BE2C (cell line): ENCODE measurements around the gene XPC.

ENCODE experiments used
- DNase-seq: peaks from one replicate; pipeline ENCODE4 v3.0.0-alpha.2; 2020
- H3K27me3 ChIP-seq: fragments of 250-450 bp; sonication (Bioruptor Pico); 2 replicates; pipeline ENCODE4 v1.5.1; 2020; ENCODE audit warnings: mild to moderate bottlenecking
- H3K36me3 ChIP-seq: fragments of 250-450 bp; sonication (Bioruptor Pico); 2 replicates; pipeline ENCODE4 v1.5.1; 2020; ENCODE audit warnings: mild to moderate bottlenecking
- H3K4me1 ChIP-seq: fragments of 250-450 bp; sonication (Bioruptor Pico); 2 replicates; pipeline ENCODE4 v1.5.1; 2020
- H3K4me3 ChIP-seq: 2 replicates; pipeline ENCODE4 v1.5.1; 2011; ENCODE audit warnings: low read depth, low read length
- H3K9me3 ChIP-seq: fragments of 250-450 bp; sonication (Bioruptor Pico); 2 replicates; pipeline ENCODE4 v1.5.1; 2020
- CTCF ChIP-seq: IDR thresholded peaks from 2 replicates; pipeline ENCODE4 v1.5.1; 2012; ENCODE audit warnings: mild to moderate bottlenecking, low read depth, low read length

XPC gene

DNA sequence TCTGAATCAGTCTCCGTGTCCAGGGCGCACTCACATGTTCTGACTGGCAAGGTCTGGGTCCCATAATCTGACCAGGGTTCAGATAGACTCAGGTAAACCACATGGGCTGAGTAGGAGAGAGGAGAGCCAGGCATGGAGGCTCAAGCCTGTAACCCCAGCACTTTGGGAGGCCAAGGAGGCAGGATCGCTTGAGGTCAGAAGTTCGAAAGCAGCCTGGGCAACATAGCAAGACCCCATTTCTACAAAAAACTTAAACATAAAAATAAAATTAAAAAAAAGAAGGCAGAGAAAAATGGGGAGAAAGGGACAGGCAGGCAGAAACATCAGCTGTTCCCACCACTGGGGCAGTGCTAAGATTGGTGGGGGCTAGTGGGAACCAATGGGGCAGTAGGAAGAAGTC, 48.2 kb downstream of the XPC start:
- DNase-seq, result no peak
- Histone ChIP-seq H3K36me3 (peaks cover 23% of the 10 kb centered on the region), H3K4me1 (no peaks in the 10 kb centered on the region), H3K9me3 (no peaks in the 10 kb centered on the region), H3K4me3 (no peak overlapping the region), H3K27me3 (no peaks in the 10 kb centered on the region)
- TF ChIP-seq CTCF, result no peak

DNA sequence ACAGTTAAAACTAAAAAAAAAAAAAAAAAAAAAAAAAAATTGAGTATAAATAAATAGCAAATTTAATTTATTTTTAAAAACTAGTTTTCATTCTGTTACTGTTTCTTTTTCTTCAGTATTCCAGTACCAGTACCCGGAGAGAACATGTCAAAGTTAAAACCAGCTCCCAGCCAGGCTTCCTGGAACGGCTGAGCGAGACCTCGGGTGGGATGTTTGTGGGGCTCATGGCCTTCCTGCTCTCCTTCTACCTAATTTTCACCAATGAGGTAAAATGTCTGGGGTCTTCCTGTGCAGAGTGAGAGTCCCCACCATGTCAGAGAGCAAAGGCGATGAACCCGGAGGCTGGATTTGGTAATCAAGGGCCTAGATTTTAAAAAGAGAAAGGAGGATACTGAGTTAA, 49.1 kb downstream of the XPC start:
- no peak for TF ChIP-seq CTCF
- no peak for DNase-seq
- no peaks in the 10 kb centered on the region for H3K9me3 ChIP-seq
- no peaks in the 10 kb centered on the region for H3K4me1 ChIP-seq
- H3K27me3 ChIP-seq, result no peaks in the 10 kb centered on the region
- H3K4me3 ChIP-seq, result no peak overlapping the region
- peaks cover 23% of the 10 kb centered on the region for H3K36me3 ChIP-seq

GRCh38 chr3:14128724-14129123, 49.7 kb downstream of the XPC start:
- DNase-seq, result no peak
- Histone ChIP-seq H3K4me3 (no peak overlapping the region), H3K4me1 (no peaks in the 10 kb centered on the region), H3K9me3 (no peaks in the 10 kb centered on the region), H3K36me3 (peaks cover 23% of the 10 kb centered on the region), H3K27me3 (no peaks in the 10 kb centered on the region)
- TF ChIP-seq CTCF, result no peak

- TF ChIP-seq CTCF, result no peak
- Histone ChIP-seq H3K27me3 (no peaks in the 10 kb centered on the region), H3K4me3 (no peak overlapping the region), H3K4me1 (no peaks in the 10 kb centered on the region), H3K9me3 (no peaks in the 10 kb centered on the region), H3K36me3 (peaks cover 23% of the 10 kb centered on the region)
- DNase-seq, result no peak
These were observed 50.8 kb downstream of the XPC start for GRCh38 chr3:14127516-14128161.

DNA sequence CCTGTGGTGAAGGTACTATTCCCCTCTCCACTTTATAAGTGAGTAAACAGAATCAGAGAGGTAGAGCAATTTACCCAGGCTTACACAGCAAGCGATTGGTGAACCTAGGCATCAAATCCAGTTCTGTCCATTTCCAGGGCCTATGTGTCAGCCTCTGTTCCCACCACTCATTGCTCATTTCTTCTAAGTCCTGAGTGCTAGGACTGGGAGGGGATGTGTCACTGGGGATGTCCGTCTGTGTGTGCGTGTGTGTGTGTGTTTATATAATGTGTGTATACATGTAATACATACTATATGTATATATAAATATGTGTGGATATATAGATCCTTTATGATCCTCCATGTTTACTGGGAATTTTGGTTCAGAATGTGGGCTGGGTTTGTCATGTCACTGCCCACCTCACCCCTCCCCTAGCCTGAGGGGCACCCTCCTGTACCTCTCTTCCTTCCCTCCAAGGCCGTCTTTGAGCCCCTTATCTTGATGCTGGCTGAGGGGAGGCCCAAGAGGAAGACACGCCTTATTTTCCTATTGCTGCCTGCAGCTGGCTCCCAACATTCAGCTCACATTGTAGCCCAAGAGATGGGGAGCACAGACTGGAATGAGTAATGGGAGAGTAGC, 51.4 kb downstream of the XPC start:
- H3K4me3 ChIP-seq, result no peak overlapping the region
- H3K9me3 ChIP-seq, result no peaks in the 10 kb centered on the region
- H3K36me3 ChIP-seq, result peaks cover 23% of the 10 kb centered on the region
- TF ChIP-seq CTCF, result no peak
- no peaks in the 10 kb centered on the region for H3K27me3 ChIP-seq
- DNase-seq, result no peak
- H3K4me1 ChIP-seq, result no peaks in the 10 kb centered on the region
